AML-193 (cell line): ENCODE results near the gene MAML2.
"Not testable (repeated sequence)": the region's sequence is repeated elsewhere in the genome, so short reads cannot be mapped to it uniquely, and the experiment has no call there.

ENCODE experiments used
- DNase-seq, 2 experiments: peaks; one replicate each; lab custom pipeline; 2025; lab: John Stamatoyannopoulos, UW

Gene MAML2

DNA sequence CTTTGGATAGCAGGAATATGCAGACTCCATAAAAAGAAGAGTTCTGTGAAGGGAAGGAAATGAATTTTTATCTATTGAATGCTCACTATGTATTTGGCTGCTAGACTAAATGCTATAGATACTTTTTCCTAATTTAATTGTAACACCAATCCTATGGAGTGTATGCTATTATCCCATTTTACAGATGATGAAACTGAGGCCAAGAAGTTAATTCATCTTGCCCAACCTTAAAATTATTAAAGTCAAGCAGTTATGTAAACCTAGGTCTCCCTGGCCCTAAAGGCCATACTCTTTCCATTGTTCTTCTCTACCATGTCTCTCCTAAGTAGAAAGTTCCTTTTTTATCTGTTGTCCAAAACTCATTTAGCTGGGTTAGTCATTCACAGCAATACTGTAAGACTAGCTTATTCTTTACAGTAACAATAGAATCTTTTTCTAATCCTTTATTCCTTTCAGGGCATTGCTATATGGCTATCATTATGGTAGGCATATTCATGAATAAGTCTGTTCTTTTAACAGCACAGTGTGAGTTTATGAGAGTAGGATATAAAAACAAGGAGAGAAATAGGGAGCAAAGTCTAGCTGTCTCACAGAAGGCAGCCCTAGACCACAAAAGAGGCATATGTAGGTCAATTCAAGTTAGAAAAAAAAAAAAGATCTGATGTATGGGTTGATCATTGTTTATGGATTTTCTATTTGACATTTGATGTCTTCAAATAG is 50.5 kb downstream of the MAML2 start:
- no peak for DNase-seq

DNA sequence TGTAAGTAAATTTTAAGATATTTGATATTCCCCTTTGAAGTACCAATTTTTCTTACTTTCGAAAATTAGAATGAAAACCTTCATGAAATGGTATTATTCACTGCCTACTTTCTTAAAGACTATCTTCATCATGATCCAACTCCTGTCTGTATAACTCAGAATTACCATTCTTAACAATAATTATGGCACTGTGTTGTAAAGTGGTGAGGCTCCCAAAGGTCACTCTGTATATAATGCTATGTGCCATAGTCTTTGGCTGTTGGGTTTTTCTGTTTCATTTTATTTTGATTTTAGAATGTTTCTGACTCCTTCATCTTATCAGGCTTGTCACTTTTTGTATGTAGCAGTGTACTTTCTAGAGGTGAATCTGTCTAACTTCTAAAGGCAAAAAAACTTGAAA is 52.4 kb downstream of the MAML2 start:
- no peak for DNase-seq

DNA sequence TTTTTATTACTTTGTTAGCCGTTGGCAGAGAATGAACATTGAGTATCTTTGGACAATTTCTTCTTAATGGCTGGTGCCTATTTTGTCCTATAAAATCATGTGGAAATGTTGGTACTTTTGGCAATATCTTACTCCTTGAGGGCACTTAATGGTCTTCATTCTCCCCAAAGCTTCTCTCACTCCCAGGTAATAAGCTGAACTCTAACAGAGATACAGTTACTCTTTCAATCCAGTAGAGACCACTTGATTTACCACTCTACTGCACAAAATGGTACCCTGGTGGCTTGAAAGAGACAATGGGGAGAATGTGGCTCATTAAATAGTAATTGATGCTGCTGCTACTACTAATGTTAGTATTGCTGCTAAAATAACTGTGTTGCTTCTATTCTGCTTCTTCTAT is 53.0 kb downstream of the MAML2 start:
- no peak for DNase-seq

DNA sequence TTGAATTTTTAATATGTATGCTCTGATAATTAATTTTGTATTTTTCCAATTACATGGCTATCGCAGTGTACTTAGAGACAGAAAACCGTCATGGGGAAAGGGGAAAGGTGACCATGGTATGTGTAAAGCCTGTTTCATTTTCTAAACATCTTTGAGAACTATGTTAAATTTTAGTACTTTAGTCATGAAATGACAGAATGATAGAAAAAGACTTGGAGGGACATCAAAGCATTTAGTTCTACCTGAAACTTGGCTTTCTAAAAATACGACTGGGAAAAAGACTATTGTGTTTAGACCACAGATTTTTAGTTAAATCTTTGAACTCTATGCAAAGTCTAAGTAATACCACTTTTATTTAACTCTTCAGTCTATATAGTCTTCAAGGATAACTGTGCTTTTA is 54.1 kb downstream of the MAML2 start:
- no peak for DNase-seq

DNA sequence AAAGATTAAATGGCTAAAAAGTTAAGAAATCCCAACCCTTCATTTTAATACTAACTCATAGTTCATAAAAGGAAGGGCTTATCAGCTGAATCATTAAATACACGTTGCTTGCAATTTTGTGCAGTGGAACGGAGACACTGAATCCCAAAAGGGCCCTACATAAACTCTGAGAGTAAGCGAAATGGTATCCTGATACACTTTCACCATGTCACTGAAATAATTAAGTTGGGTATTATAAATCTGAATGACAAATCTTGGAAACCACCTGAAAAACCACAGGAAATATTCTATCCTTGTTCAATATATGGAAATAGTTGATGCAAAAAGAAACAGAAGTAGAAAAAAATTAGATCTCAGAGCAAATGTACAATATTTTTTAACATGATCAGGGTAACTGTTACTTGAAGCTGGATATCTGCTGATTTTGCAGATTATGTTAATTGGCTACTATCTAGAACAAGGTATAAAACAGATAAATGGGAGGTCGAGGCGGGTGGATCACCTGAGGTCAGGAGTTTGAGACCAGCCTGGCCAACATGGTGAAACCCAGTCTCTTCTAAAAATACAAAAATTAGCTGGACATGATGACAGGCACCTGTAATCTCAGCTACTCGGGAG is 55.1 kb downstream of the MAML2 start:
- no peak for DNase-seq

DNA sequence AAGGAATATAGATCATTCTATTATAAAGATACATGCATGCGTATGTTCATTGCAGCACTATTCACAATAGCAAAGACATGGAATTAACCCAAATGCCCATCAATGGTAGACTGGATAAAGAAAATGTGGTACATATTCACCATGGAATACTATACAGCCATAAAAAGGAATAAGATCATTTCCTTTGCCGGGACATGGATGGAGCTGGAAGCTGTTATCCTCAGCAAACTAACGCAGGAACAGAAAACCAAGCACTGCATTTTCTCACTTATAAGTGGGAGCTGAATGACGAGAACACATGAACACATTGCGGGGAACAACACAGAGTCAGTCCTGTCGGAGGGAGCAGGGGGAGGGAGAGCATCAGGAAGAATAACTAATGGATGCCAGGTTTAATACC is 57.0 kb downstream of the MAML2 start:
- DNase-seq = not testable (repeated sequence)

DNA sequence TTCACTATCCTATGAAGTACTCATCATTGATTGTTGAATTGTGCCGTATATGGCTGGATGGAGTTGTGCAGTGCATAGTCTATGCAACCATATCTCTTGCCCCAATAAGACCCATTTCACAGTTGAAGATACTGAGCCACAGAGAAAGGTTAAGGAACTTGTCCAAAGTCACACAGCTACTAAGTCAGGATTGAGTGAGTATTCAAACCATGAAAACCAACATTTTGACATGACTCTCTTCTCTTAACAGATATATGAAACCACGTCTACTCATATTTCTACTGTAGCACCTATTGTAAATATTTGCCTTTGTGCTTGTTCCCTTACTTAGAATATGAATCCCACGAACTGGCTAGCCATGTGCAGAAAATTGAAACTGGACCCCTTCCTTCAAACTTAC is 58.1 kb downstream of the MAML2 start:
- no peak for DNase-seq

DNA sequence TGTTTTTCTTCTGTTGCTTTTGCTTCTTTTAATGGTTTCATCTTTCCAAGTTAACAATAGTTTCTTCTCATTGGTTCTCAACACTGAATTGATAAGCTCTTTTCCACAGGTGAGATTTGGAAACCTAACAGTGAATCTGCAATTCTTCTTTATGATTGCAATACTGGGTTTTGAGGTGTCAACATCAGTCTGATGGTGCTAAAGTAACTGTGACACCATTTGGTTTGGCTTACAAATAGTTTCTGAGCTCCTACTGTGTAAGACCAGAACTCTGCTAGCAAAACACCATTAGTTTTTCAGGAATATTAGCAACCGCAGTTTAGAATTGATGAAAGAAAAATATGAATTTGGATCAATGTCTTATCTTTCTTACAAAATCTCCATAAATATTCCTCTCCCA is 58.6 kb downstream of the MAML2 start:
- no peak for DNase-seq

DNA sequence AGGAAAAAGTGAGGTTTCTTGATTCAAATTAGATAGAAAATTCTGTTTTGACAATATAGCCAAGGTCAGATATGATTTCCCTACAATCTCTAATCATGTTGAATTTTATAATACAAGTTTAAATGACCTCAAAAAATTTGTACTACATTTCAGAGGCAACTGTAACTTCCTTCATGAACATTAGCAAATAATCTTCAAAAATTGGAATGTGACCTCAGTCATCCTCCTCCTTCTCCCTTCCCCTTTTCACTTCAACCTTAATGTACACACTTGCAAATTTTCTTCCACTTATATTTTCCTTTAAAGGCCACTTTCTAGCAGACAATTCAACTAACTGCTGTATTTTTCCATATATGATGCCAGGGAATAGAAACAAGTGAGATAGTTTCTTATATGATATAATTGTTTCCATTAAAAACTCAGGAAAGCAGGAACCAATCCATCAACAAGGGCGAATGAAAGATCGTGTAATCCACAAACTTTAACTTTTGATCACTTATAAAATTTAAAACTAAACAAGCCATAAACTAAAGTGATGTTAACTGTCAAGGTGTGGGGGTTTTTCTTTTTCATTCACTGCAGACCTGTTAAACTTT is 60.3 kb downstream of the MAML2 start:
- DNase-seq = no peak

DNA sequence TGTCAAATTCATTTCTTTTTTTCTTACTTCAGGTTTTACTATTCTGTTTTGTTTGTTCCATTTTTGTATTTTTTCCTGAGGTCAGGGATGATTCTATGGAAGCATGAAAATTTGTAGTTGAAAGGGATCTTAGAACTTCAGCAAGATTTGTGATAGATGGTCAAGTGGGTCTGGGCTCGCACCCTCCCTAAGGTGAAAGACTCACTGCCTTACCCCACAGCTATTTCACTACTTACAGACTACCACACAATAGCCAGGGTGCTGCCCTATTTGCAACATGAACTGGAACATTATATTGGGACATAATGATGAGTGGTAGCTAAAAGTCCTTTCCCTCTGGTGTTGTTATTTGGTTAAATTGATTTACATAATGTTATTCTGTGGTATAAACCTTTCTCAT is 62.6 kb downstream of the MAML2 start:
- no peak for DNase-seq

DNA sequence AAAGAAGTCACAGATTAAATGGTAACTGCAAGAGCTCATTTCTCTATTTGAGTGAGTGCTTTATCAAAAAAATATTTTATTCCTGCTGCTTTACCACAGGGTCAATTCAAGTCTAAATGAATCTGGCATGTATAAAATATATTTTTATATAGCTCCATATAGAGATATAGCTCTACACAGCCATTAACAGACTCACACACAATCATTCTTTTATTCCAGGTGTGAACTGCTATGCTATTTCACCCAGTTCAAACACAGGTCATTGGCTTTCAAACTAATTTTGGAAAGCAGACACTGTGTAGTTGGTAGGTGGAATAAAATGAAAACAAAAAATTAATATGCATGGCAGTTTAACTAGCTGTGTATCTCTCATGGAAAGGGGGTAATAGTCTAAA is 63.1 kb downstream of the MAML2 start:
- no peak for DNase-seq

DNA sequence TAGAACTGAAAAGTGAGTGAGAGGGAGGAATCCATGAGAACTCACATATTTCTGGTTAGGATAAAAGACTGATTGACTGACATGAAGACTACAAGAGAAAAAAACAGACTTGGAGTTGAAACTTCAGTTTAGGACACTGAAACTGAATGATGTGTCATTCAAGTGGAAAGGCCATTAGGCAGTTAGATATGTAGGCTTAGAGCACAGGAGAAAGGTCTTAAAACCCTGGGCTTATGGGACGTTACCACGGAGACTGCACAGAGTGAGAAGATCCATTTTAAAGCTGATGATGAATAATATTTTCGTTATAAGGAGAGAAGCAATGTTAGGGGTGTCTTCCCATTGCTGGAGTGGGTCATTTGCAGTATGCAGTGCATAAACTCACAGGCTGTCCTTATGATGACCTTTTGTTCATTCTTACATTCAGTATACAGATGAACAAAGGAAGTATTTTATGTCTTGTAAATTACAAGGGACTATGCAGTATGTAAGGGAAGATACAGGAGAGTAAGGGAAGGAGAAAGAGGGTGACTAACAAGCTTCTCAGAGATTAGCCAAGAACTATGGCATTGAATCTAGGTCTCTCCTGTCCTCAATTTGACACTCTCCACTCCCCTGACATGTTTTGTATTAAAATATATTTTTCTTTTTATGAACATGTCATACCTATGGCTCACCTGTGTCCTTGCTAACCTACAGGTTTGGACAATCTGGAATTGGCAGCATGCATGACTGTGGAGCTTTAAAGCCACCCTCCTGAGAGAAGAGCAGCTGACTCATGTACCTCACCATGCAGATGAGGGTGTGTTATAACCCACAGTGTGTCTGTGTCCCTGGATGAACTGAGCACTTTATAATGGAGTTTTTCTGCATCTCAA is 63.7 kb downstream of the MAML2 start:
- DNase-seq = no peak

DNA sequence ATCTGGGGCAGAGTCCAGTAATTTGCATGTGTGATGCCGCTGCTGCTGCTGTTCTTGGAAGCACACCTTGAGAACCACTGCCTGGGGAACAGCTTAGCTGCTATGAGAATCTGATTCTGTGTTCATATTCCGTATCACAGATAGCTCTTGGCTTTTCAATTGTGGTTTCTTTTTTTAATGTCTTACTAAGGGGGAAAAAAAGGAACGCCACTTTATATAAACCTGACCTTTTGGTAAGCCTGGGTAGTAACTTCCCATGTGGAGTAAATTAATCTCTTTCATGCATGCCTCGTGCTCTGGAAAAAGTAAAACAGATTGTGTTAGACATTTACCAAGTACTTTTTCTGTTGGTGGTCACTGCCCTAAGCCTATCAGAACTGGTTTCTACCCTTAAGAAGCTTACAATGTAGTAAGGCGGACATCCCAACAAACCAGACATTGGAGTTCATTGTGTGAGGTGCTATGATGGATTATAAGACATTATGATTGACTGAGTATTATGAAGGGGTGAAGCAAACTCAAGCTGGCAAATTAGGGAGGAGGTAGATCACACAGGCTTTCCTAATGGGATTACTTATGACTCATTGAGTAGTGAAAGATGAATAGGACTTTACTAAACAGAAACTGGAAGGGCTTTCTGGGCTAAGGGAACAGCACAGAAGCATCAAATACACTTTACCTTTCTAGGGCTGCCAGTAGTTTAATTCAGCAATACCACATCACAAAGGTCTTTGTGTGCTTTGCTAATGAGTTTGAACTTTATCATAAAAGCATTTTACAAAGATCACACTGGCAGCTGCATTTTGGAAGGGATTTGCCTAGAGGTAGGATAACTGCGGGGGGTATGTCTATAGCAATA is 64.7 kb downstream of the MAML2 start:
- DNase-seq = no peak

DNA sequence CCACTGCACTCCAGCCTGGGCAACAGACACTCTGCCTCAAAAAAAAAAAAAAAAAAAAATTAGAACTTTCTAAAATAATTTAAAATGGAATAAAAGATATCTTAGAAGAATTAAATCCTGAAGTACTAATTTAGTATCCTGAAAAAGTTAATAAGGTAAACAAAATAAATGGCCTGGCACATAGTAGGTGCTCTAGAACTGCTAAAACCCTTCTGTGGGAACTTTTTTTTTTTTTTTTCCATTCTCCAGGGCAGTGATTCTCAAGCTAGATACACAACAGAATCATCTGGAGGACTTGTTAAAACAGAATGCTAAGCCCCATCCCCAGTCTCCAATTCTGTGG is 65.3 kb downstream of the MAML2 start:
- no peak for DNase-seq

DNA sequence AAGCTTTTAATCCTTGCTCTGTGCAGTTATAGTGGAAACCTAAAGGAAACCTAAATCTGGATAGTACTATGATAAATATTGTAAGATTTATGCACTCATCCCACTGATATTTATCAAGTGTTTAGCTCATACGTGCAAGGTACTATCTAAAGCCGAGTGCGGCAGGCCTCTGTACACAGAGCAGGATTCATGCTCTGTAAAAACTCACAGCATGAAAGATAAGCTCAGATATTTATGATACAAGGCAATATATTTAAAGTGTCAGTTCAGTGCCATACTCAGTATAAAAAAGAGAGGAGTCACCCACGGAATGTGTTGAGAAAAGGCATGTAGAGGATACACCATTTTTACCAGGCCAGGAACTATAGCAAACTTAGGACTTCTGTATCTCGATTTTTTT is 66.2 kb downstream of the MAML2 start:
- no peak for DNase-seq

DNA sequence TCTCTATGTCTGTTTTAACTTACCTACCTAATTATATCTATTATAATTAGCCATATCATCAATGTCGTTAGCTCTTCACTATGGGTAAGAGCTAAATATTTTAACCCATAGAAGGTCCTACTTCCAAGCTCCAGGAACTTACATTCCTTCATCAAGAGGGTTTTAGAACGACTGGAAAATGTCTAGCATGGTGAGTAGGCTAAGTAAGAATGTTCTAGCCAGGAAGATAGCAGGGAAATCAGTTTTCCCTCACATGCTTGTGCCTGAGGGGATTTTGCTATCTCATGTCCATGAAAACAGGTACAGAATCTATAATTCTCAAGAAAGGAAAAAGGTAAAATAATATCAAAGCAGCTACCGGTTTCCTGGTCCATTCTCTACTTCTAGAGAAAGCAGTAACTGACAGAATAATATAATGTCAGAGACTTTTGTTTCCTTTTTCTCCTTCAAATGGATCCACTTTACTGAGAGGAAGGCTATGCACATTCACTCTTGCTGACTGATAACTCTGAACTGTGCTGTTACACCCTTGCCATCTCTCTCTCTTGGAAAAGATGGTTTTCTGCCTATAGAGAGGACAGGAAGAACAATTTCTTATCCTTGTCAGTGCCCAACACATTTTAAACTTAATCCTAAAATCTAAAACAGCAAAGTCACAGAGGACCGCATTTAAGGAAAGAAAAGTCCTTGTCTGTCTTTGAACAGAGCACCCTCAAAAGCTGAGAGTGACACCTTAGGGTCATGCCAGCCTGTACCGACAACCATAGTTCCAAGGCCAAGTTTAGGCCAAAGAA is 67.0 kb downstream of the MAML2 start:
- no peak for DNase-seq

DNA sequence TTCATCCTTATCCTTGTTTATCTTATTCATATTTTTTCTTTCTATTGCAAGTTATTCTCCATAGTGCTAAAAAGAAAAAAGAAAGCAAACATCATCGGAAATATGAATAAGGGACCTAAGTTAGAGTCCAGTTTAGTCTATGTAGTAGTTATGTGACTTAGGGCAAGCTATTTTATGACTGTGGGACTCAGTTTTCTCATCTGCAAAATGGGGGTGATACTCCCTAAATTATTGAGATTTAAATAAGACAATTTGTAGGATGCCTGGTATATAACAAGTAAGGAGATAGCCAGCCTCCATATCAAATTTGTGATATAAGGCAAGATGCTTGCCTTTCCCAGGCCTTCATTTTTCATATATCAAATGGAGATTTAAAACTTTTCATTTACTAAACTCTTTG is 69.5 kb downstream of the MAML2 start:
- DNase-seq = no peak

DNA sequence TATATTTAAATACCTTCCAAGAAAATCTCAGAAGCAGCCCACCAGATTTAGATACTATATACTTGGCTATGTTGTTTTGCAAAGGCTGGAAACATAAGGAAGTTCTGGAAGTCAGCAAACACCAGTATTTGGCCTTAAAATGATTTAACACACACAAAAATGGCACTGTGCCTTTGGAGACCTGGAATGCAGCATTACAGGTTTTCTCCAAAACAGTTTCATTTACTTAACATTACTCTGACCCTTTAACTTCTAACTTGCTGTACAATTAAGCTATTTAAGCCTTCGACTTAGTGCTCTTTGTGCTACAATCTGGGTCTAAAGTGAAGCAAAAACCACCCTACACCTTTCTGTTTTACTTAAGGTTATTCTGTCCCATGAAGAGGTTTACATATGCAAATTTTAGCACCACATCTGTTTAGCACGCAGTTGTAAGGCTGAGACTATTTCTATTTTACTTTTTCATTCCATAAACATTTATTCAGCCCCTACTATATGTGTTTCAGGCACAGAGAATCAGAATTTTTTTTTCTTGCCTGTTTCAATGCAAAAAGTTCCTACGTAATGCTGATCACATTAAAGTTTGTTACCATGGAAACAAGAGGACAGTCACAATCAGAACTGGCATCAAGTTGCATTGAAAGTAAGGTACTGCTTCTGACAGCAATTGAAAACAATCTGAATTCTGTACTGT is 70.3 kb downstream of the MAML2 start:
- no peak for DNase-seq

DNA sequence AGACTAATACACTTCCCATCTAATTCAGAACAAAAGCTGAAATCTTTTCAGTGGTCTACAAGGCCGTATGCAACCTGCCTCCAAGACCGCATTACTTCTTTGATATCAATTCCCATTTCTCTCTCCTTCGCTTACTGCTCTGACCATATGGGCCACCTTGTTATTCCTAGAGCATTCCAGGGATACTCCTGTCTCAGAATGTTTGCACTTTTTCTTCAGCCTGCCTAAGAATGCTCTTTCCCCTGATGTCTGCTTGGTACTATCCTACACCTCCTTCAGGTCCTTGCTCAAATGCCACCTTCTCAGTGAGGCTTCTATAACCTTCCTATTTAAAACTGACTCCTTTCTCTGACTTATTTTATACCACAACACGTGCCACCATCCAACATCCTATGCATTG is 71.2 kb downstream of the MAML2 start:
- no peak for DNase-seq

DNA sequence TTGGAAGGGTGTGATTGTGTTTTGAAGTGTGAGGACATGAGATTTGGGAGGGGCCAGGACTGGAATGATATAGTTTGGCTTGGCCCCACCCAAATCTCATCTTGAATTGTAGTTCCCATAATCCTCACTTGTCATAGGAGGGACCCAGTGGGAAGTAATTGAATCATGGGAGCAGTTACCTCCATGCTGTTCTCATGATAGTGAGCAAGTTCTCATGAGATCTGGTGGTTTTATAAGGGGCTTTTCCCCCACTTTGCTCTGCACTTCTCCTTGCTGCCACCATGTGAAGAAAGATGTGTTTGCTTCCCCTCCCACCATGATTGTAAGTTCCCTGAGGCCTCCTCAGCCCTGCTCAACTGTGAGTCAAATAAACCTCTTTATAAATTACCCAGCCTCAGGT is 71.6 kb downstream of the MAML2 start:
- DNase-seq = not testable (repeated sequence)
